Spleen (tissue), 7 donors: ENCODE data around the gene AGFG1.

Source experiments
- POLR2A ChIP-seq, 3 donors: fragments of 450-650 bp; IDR thresholded peaks; one replicate each; pipeline ENCODE4 v1.5.1; 2017; ENCODE audit warnings: antibody characterized with exemption in 3 of 3, mild to moderate bottlenecking in 1 of 3
- POLR2AphosphoS5 ChIP-seq, 3 donors: sonication (generic); formaldehyde crosslinking; IDR thresholded peaks; one replicate each; pipeline ENCODE4 v1.5.1; 2017; ENCODE audit warnings: antibody characterized with exemption in 3 of 3
- TF ChIP-seq, protein P1 (sequence below), 11 experiments: fragments of 200-600 bp in 7 of 11; fragments of 450-650 bp in 4 of 11; sonication (generic) in 4 of 11; IDR thresholded peaks in 8 of 11; conservative IDR thresholded peaks in 3 of 11; 1 replicate in 7 of 11; 2 replicates in 4 of 11; pipeline versions ENCODE4 v1.4.0 to v1.8.0; 2016 to 2021; ENCODE audit warnings: antibody characterized with exemption in 11 of 11, inconsistent platforms in 4 of 11, mild to moderate bottlenecking in 1 of 11
- donor health status: DM: no; HTN: no; CAD: no; lungs with moderate emphysema.
- donor health status: DM: no; HTN: no; CAD: no.
- donor health status: DM: no; HTN: no; CAD: no.

DNA sequence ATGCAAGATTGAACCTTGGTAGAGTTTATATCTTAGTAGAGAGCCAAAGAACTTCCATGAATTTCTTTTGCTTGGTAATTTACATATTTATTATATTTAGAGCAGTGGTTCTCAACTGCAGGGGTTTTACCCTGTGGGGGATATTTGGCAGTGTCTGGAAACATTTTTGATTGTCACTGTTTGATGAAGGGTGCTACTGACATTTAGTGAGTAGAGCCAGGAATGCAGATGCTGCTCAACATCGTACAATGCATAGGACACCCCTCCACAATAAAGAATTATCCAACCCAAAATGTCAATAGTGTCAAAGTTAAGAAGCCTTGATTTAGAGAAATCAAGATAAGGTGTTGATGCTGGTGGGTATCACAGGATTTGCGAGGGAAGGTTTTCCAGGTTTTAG lies 14.7 kb downstream of the AGFG1 start:
- TF ChIP-seq POLR2AphosphoS5 (IDR thresholded peaks at IDR 0.05) (no peak), POLR2A (IDR thresholded peaks at IDR 0.05) (no peak)
- TF ChIP-seq, protein P1, sequence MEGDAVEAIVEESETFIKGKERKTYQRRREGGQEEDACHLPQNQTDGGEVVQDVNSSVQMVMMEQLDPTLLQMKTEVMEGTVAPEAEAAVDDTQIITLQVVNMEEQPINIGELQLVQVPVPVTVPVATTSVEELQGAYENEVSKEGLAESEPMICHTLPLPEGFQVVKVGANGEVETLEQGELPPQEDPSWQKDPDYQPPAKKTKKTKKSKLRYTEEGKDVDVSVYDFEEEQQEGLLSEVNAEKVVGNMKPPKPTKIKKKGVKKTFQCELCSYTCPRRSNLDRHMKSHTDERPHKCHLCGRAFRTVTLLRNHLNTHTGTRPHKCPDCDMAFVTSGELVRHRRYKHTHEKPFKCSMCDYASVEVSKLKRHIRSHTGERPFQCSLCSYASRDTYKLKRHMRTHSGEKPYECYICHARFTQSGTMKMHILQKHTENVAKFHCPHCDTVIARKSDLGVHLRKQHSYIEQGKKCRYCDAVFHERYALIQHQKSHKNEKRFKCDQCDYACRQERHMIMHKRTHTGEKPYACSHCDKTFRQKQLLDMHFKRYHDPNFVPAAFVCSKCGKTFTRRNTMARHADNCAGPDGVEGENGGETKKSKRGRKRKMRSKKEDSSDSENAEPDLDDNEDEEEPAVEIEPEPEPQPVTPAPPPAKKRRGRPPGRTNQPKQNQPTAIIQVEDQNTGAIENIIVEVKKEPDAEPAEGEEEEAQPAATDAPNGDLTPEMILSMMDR (IDR thresholded peaks at IDR 0.05 in 8 of 11, conservative IDR thresholded peaks at IDR 0.05 in 3 of 11) = no peak
